ENCODE results near the gene MAP3K20.
"Not testable (repeated sequence)": the region's sequence is repeated elsewhere in the genome, so short reads cannot be mapped to it uniquely, and the experiment has no call there.

Gene MAP3K20

GRCh38 chr2:173239644-173240043 lies 164.0 kb downstream of the MAP3K20 start:
- DNase-seq: no peak

GRCh38 chr2:173240083-173240482 lies 164.4 kb downstream of the MAP3K20 start:
- DNase-seq: no peak

GRCh38 chr2:173241643-173242042 lies 166.0 kb downstream of the MAP3K20 start:
- DNase-seq: no peak

- DNase-seq: no peak
Measured at GRCh38 chr2:173247156-173247555, 171.5 kb downstream of the MAP3K20 start.

GRCh38 chr2:173248381-173248780 lies 172.7 kb downstream of the MAP3K20 start:
- no peak for DNase-seq

- DNase-seq: no peak
Measured at GRCh38 chr2:173249661-173250641, 174.3 kb downstream of the MAP3K20 start.

- DNase-seq: no peak
Measured at GRCh38 chr2:173251225-173251624, 175.6 kb downstream of the MAP3K20 start.

GRCh38 chr2:173252581-173252980 lies 176.9 kb downstream of the MAP3K20 start:
- no peak for DNase-seq

GRCh38 chr2:173254659-173255058 lies 179.0 kb downstream of the MAP3K20 start:
- no peak for DNase-seq

- DNase-seq: no peak
Measured at GRCh38 chr2:173258701-173259100, 183.1 kb downstream of the MAP3K20 start.

- DNase-seq: not testable (repeated sequence)
Measured at GRCh38 chr2:173262356-173262755, 186.7 kb downstream of the MAP3K20 start.

GRCh38 chr2:173264151-173264550 lies 188.5 kb downstream of the MAP3K20 start:
- no peak for DNase-seq

GRCh38 chr2:173264603-173265366 lies 189.1 kb downstream of the MAP3K20 start:
- DNase-seq: peak; percentile 34 to 65

- no peak for DNase-seq
Measured at GRCh38 chr2:173271135-173271534, 195.5 kb downstream of the MAP3K20 start.

GRCh38 chr2:173271825-173272224 lies 196.2 kb downstream of the MAP3K20 start:
- DNase-seq: no peak

- no peak for DNase-seq
Measured at GRCh38 chr2:173272849-173273248, 197.2 kb downstream of the MAP3K20 start.

- no peak for DNase-seq
Measured at GRCh38 chr2:173278794-173279526, 203.3 kb downstream of the MAP3K20 start.

- DNase-seq: no peak
Measured at GRCh38 chr2:173279527-173279868, 203.9 kb downstream of the MAP3K20 start.

- no peak for DNase-seq
Measured at GRCh38 chr2:173280853-173281252, 205.2 kb downstream of the MAP3K20 start.

GRCh38 chr2:173281898-173282297 lies 206.3 kb downstream of the MAP3K20 start:
- not testable (repeated sequence) for DNase-seq

GRCh38 chr2:173282795-173283545 lies 207.3 kb downstream of the MAP3K20 start:
- no peak for DNase-seq

- no peak for DNase-seq
Measured at GRCh38 chr2:173286153-173286809, 210.6 kb downstream of the MAP3K20 start.

Measured in CD4-positive, alpha-beta T cell treated with Interferon alpha-2 for 1 hour (primary cell).